ENCODE results near the gene NLK.
"Not testable (repeated sequence)": the region's sequence is repeated elsewhere in the genome, so short reads cannot be mapped to it uniquely, and the experiment has no call there.

Gene NLK

DNA sequence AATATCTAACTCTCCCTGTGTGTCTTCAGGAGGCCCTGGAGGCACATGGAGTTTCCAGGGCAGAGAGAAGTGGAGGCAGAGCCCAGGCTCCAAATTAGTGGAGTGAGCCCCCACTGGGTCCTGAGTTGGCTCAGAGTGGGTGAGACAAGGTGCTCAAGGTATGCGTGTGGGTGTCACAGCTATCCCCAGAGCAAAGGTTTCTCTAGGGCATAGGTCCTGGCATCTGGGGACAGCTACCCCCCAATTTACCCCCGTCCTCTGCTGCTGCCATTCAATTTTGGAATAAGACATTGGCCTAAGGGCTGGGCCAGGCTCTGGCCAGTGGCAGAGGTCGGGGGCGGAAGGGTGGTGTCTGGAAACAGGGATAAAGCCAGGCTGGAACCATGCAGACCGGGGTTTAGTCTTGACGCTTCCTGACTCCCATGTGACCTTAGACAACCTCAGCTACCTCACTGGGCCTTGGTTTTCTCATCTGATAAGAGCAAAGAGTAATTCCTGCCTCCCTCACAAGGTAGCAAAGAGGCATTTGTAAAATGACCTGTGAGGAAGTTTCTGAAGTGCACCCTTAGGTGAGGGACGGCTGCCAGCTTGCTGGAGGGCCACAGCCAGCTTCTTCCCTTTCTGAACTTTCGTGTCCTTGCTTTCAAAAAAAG lies 198.3 kb downstream of the NLK start:
- TF ChIP-seq POLR2A (IDR thresholded peaks at IDR 0.05; ENCODE audit: extremely low read depth, insufficient read length) = no peak
- TF ChIP-seq MYC (IDR thresholded peaks at IDR 0.05; ENCODE audit: low read depth, low read length) = no peak
- TF ChIP-seq, protein P1, sequence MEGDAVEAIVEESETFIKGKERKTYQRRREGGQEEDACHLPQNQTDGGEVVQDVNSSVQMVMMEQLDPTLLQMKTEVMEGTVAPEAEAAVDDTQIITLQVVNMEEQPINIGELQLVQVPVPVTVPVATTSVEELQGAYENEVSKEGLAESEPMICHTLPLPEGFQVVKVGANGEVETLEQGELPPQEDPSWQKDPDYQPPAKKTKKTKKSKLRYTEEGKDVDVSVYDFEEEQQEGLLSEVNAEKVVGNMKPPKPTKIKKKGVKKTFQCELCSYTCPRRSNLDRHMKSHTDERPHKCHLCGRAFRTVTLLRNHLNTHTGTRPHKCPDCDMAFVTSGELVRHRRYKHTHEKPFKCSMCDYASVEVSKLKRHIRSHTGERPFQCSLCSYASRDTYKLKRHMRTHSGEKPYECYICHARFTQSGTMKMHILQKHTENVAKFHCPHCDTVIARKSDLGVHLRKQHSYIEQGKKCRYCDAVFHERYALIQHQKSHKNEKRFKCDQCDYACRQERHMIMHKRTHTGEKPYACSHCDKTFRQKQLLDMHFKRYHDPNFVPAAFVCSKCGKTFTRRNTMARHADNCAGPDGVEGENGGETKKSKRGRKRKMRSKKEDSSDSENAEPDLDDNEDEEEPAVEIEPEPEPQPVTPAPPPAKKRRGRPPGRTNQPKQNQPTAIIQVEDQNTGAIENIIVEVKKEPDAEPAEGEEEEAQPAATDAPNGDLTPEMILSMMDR (IDR thresholded peaks at IDR 0.05; ENCODE audit: low read depth, low read length) = no peak
- TF ChIP-seq, protein P2, sequence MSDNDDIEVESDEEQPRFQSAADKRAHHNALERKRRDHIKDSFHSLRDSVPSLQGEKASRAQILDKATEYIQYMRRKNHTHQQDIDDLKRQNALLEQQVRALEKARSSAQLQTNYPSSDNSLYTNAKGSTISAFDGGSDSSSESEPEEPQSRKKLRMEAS (IDR thresholded peaks at IDR 0.05; ENCODE audit: low read depth, low read length) = no peak
- DNase-seq (ENCODE audit: low read depth) = no peak
- no peak overlapping the region for H3K4me3 ChIP-seq (ENCODE audit: low read depth, low read length)

DNA sequence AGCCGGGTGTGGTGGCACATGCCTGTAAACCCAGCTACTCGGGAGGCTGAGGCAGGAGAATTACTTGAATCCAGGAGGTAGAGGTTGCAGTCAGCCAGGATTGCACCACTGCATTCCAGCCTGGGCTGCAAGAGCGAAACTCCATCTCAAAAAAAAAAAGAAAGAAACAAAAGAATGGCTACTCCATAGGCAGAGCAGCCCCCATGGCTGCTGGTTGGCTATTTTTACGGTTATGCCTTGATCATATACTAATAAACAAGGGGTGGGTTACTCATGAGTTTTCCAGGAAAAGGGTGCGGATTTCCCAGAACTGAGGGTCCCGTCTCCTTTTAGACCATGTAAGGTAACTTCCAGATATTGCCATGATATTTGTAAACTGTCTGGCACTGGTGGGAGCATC lies 200.3 kb downstream of the NLK start:
- DNase-seq (ENCODE audit: low read depth) = no peak
- TF ChIP-seq POLR2A (IDR thresholded peaks at IDR 0.05; ENCODE audit: extremely low read depth, insufficient read length) = no peak
- TF ChIP-seq, protein P2 (IDR thresholded peaks at IDR 0.05; ENCODE audit: low read depth, low read length) = no peak
- TF ChIP-seq MYC (IDR thresholded peaks at IDR 0.05; ENCODE audit: low read depth, low read length) = no peak
- TF ChIP-seq, protein P1 (IDR thresholded peaks at IDR 0.05; ENCODE audit: low read depth, low read length) = no peak
- no peak overlapping the region for H3K4me3 ChIP-seq (ENCODE audit: low read depth, low read length)

DNA sequence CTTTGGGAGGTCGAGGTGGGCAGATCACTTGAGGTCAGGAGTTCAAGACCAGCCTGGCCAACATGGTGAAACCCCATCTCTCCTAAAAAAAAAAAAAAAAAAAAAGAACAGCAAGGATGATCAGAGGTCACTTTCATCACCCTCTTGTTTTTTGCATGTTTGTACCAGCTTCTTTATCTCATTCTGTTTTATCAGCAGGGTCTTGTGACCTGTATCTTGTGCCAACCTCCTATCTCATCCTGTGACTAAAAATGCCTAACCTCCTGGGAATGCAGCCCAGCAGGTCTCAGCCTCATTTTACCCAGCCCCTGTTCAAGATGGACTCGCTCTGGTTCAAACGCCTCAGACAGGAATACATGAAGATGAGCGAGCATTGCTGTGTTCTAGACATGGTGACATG lies 200.8 kb downstream of the NLK start:
- H3K4me3 ChIP-seq (ENCODE audit: low read depth, low read length); DNase-seq (ENCODE audit: low read depth): not testable (repeated sequence)

DNA sequence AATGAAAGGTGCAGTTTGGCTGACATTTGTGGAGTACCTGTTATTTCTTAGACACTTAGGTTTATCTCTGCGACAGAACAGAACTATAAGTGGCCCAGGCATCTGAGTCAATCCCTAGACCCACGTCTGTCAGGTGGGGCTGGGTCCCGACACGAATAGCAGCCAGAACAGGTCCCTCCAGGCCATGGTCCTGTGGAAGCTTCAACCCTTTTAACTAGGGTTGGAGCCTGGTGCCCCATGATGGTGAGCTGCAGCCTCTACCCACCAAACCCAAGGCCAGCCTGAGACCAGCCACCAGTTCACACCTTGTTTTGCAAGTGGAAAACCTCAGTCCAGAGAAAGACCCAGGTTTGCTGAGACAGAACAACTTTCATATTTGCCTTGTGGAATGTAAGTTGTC lies 202.0 kb downstream of the NLK start:
- TF ChIP-seq MYC (IDR thresholded peaks at IDR 0.05; ENCODE audit: low read depth, low read length) = no peak
- TF ChIP-seq POLR2A (IDR thresholded peaks at IDR 0.05; ENCODE audit: extremely low read depth, insufficient read length) = no peak
- TF ChIP-seq, protein P1 (IDR thresholded peaks at IDR 0.05; ENCODE audit: low read depth, low read length) = no peak
- TF ChIP-seq, protein P2 (IDR thresholded peaks at IDR 0.05; ENCODE audit: low read depth, low read length) = no peak
- no peak overlapping the region for H3K4me3 ChIP-seq (ENCODE audit: low read depth, low read length)
- DNase-seq (ENCODE audit: low read depth) = no peak
